GM23248 (cell line): Measurements from ENCODE around the gene ITPRIPL1.

Source experiments
- EZH2 ChIP-seq: fragments of 200-600 bp; sonication (generic); IDR thresholded peaks from 2 replicates; pipeline ENCODE4 v1.6.1; 2018; ENCODE audit warnings: antibody characterized with exemption, mild to moderate bottlenecking; ENCODE audit not compliant: insufficient read depth, poor library complexity, severe bottlenecking
- EZH2phosphoT487 ChIP-seq: fragments of 200-600 bp; sonication (generic); IDR thresholded peaks from 2 replicates; pipeline ENCODE4 v1.6.1; 2018; ENCODE audit warnings: antibody characterized with exemption, moderate library complexity, mild to moderate bottlenecking, low read depth; ENCODE audit not compliant: insufficient read depth

- TF ChIP-seq EZH2, result no peak
- TF ChIP-seq EZH2phosphoT487, result no peak
Measured at GRCh38 chr2:96325884-96326255, 753 bp downstream of the ITPRIPL1 start.
